H1 (cell line): ENCODE measurements around the gene CAMTA1. TPM values are rescaled to one million over a fixed set of nuclear protein-coding genes. Genes with fewer than 3 reads are reported as not detected.

Source experiments
- CTCF ChIA-PET: fragments of 300-600 bp; sonication (Branson Sonifier 250); formaldehyde crosslinking; loops from one replicate; lab custom pipeline; 2021; ENCODE audit not compliant: partially characterized antibody; lab: Charles Lee
- POLR2A ChIA-PET: fragments of 300-600 bp; sonication (Branson Sonifier 250); formaldehyde crosslinking; loops from one replicate; lab custom pipeline; 2021; ENCODE audit warnings: inconsistent platforms; ENCODE audit not compliant: partially characterized antibody; lab: Charles Lee
- DNase-seq, 2 experiments: peaks; one replicate each; pipeline versions ENCODE4 v3.0.0 to v3.0.0-alpha.2; 2010 to 2022; ENCODE audit warnings: low spot score in 2 of 2, low read depth in 1 of 2, mixed read lengths in 1 of 2
- FAIRE-seq: peaks from 2 replicates; lab custom pipeline; 2011; peaks lifted over from hg19 to GRCh38; lab: Jason Lieb, UNC
- H2AFZ ChIP-seq: 2 replicates; pipeline ENCODE4 v1.8.1; 2012; ENCODE audit warnings: low read length, inconsistent platforms
- H2AK5ac ChIP-seq: 2 replicates; pipeline ENCODE4 v1.6.1; 2013; ENCODE audit warnings: low read depth, low read length
- H2BK120ac ChIP-seq: replicated peaks from 2 replicates; pipeline ENCODE3; 2013; ENCODE audit warnings: low read depth, low read length, inconsistent platforms
- H2BK12ac ChIP-seq: 2 replicates; pipeline ENCODE4 v1.6.1; 2013; ENCODE audit warnings: low read depth, low read length
- H2BK15ac ChIP-seq: 2 replicates; pipeline ENCODE4 v1.6.1; 2013; ENCODE audit warnings: low read length
- H2BK20ac ChIP-seq: 2 replicates; pipeline ENCODE4 v1.6.1; 2013; ENCODE audit warnings: low read length
- H2BK5ac ChIP-seq: 2 replicates; pipeline ENCODE4 v1.6.1; 2013; ENCODE audit warnings: low read depth, low read length
- H3K14ac ChIP-seq: 2 replicates; pipeline ENCODE4 v1.6.1; 2013; ENCODE audit warnings: inconsistent platforms; ENCODE audit not compliant: insufficient read length
- H3K18ac ChIP-seq: 2 replicates; pipeline ENCODE4 v1.6.1; 2013; ENCODE audit warnings: low read length; ENCODE audit errors: extremely low read depth
- H3K23ac ChIP-seq: 2 replicates; pipeline ENCODE4 v1.6.1; 2013; ENCODE audit warnings: inconsistent platforms; ENCODE audit not compliant: insufficient read length
- H3K23me2 ChIP-seq: 2 replicates; pipeline ENCODE4 v1.6.1; 2013; ENCODE audit warnings: low read depth, low read length
- H3K27ac ChIP-seq: 2 replicates; pipeline ENCODE4 v1.6.1; 2011; ENCODE audit warnings: low read depth, low read length, inconsistent platforms
- H3K27me3 ChIP-seq, 4 experiments: replicated peaks in 1 of 4; 1 replicate in 1 of 4; 2 replicates in 3 of 4; pipeline versions ENCODE4 v1.6.1 to v1.8.1; 2011 to 2013; ENCODE audit warnings: low read length in 3 of 4, mild to moderate bottlenecking in 3 of 4, inconsistent platforms in 2 of 4, mixed read lengths in 2 of 4, moderate library complexity in 1 of 4; ENCODE audit not compliant: control insufficient read depth in 3 of 4, insufficient read depth in 3 of 4; ENCODE audit errors: extremely low read depth in 1 of 4
- H3K36me3 ChIP-seq, 4 experiments: 2 replicates each; pipeline versions ENCODE4 v1.6.1 to v1.8.1; 2011 to 2013; ENCODE audit warnings: mild to moderate bottlenecking in 4 of 4, low read length in 3 of 4, moderate library complexity in 2 of 4, control low read depth in 1 of 4, inconsistent platforms in 1 of 4; ENCODE audit not compliant: insufficient read depth in 4 of 4, control insufficient read depth in 2 of 4
- H3K4ac ChIP-seq: replicated peaks from 2 replicates; pipeline ENCODE3; 2013; ENCODE audit warnings: low read length, low read depth, mixed read lengths, inconsistent platforms; ENCODE audit not compliant: insufficient read length
- H3K4me1 ChIP-seq, 4 experiments: replicated peaks in 1 of 4; 1 replicate in 1 of 4; 2 replicates in 3 of 4; pipeline versions ENCODE4 v1.6.1 to v1.8.1; 2011 to 2013; ENCODE audit warnings: low read length in 3 of 4, inconsistent platforms in 2 of 4, mixed read lengths in 1 of 4; ENCODE audit not compliant: insufficient read depth in 4 of 4, control insufficient read depth in 3 of 4
- H3K4me2 ChIP-seq, 2 experiments: 2 replicates each; pipeline versions ENCODE4 v1.6.1 to v1.8.1; 2011 to 2013; ENCODE audit warnings: low read depth in 2 of 2, low read length in 2 of 2, control low read depth in 1 of 2, inconsistent platforms in 1 of 2, mild to moderate bottlenecking in 1 of 2; ENCODE audit not compliant: insufficient read depth in 1 of 2
- H3K4me3 ChIP-seq, 4 experiments: fragments of 200-600, 300-600 bp in 1 of 4; sonication (generic), shearing (Covaris generic), sonication (Bioruptor Twin) in 1 of 4; 2 replicates each; pipeline versions ENCODE4 v1.5.1 to v1.8.1; 2011 to 2016; ENCODE audit warnings: low read length in 4 of 4, low read depth in 3 of 4, control low read depth in 2 of 4, inconsistent platforms in 2 of 4, mild to moderate bottlenecking in 2 of 4, mixed read lengths in 1 of 4, moderate library complexity in 1 of 4; ENCODE audit not compliant: insufficient read depth in 2 of 4; ENCODE audit errors: extremely low read depth in 1 of 4
- H3K56ac ChIP-seq: replicated peaks from 2 replicates; pipeline ENCODE3; 2013; ENCODE audit warnings: low read depth, mild to moderate bottlenecking, mixed read lengths, low read length, inconsistent platforms; ENCODE audit not compliant: insufficient read length
- H3K79me1 ChIP-seq: 2 replicates; pipeline ENCODE4 v1.6.1; 2013; ENCODE audit warnings: low read depth, low read length, control low read depth
- H3K79me2 ChIP-seq, 2 experiments: 2 replicates each; pipeline versions ENCODE4 v1.6.1 to v1.8.1; 2012 to 2013; ENCODE audit warnings: low read length in 2 of 2, mild to moderate bottlenecking in 2 of 2, inconsistent platforms in 1 of 2; ENCODE audit not compliant: insufficient read depth in 2 of 2, control insufficient read depth in 1 of 2
- H3K9ac ChIP-seq, 4 experiments: replicated peaks in 1 of 4; 1 replicate in 1 of 4; 2 replicates in 3 of 4; pipeline versions ENCODE4 v1.6.1 to v1.8.1; 2011 to 2013; ENCODE audit warnings: low read depth in 3 of 4, low read length in 3 of 4, control low read depth in 2 of 4, mild to moderate bottlenecking in 2 of 4, moderate library complexity in 2 of 4, inconsistent platforms in 1 of 4; ENCODE audit errors: extremely low read depth in 1 of 4
- H3K9me3 ChIP-seq, 2 experiments: 2 replicates each; pipeline versions ENCODE4 v1.6.1 to v1.8.1; 2012 to 2013; ENCODE audit warnings: mild to moderate bottlenecking in 2 of 2, moderate library complexity in 2 of 2, control low read depth in 1 of 2, inconsistent platforms in 1 of 2, low read depth in 1 of 2, low read length in 1 of 2, mixed read lengths in 1 of 2; ENCODE audit not compliant: insufficient read depth in 2 of 2
- H4K20me1 ChIP-seq, 2 experiments: replicated peaks in 1 of 2; 2 replicates each; pipeline versions ENCODE3 to v1.8.1; 2011 to 2013; ENCODE audit warnings: inconsistent platforms in 2 of 2, low read length in 2 of 2, mild to moderate bottlenecking in 1 of 2; ENCODE audit not compliant: insufficient read depth in 2 of 2, control insufficient read depth in 1 of 2
- H4K5ac ChIP-seq: 2 replicates; pipeline ENCODE4 v1.6.1; 2013; ENCODE audit warnings: low read length, low read depth, mixed read lengths, inconsistent platforms; ENCODE audit not compliant: insufficient read length
- H4K8ac ChIP-seq: 2 replicates; pipeline ENCODE4 v1.8.0; 2013; ENCODE audit warnings: mild to moderate bottlenecking, moderate library complexity, low read length, inconsistent platforms; ENCODE audit not compliant: insufficient read depth; ENCODE audit errors: extremely low read depth
- H4K91ac ChIP-seq: replicated peaks from 2 replicates; pipeline ENCODE3; 2013; ENCODE audit warnings: low read length, mixed read lengths, inconsistent platforms; ENCODE audit not compliant: insufficient read length
- MAFK ChIP-seq: IDR thresholded peaks from 2 replicates; pipeline ENCODE4 v1.6.1; 2012; ENCODE audit warnings: low read depth, mild to moderate bottlenecking, improper control_type of control experiment, low read length
- RBBP5 ChIP-seq: IDR thresholded peaks from 2 replicates; pipeline ENCODE4 v1.7.1; 2012; ENCODE audit warnings: low read depth, mild to moderate bottlenecking, inconsistent platforms, low read length, moderate library complexity, borderline replicate concordance
- SIRT6 ChIP-seq: IDR thresholded peaks from one replicate; pipeline ENCODE4 v1.7.1; 2012; ENCODE audit warnings: low read length, inconsistent platforms
- WGBS, 2 experiments: shearing (Covaris generic) in 1 of 2; methylation state at CpG; one replicate each; pipeline versions ENCODE4 v1.1.6 to v1.1.7; 2013 to 2015; ENCODE audit warnings: low lambda C conversion rate in 2 of 2, mixed read lengths in 2 of 2, inconsistent platforms in 1 of 2, low coverage in 1 of 2, missing lambda C conversion rate in 1 of 2; ENCODE audit not compliant: insufficient replicate concordance in 2 of 2, insufficient coverage in 1 of 2, insufficient read length in 1 of 2; ENCODE audit errors: extremely low coverage in 1 of 2, missing lambda C conversion rate in 1 of 2; 5-methylcytosine and 5-hydroxymethylcytosine counted together
- polyA plus RNA-seq, 7 experiments: library from polyadenylated mRNA; depleted of rRNA in 3 of 7; stranded (reverse) in 5 of 7; unstranded in 2 of 7; fragments of >200 nt in 5 of 7; fragments of 200-250 nt in 2 of 7; gene quantifications; 1 replicate in 5 of 7; 2 replicates in 1 of 7; 4 replicates in 1 of 7; pipeline versions ENCODE4 v1.2.1 to v1.2.3, GENCODE V29; 2011 to 2013; ENCODE audit warnings: missing spikeins in 2 of 7, mixed read lengths in 2 of 7
- total RNA-seq: library from RNA; stranded (reverse); fragmentation: NEBNext Ultra II Directional; extraction: Animal tissue kit (Norgen Biotek cat#: 25700); gene quantifications from 2 replicates; pipeline ENCODE4 v1.2.1, GENCODE V29; 2021

CAMTA1 gene
- total and polyA plus RNA-seq, 2 of the 8 experiments (the other 6 are each of a cell fraction or from before 2014, with no cell fraction given): 65.0 to 119 TPM

DNA sequence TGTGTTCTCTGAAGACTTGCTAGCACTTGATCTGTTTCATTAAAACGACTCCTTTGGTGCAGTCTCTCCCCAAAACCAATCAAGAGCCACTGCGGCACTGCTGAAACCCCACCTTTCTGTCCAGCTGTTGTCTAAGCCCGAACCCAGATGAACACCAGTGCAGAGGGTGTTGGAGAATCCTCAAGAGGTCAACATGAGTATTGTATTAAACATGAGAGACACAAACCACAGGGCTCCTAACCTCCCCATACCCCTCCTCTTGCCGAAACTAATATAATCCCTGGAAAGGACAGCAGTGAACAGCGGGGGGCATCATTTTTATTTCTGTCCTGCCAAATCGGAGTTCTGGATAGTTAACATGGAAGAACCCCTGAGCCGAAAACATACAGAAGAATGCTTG is 333.9 kb downstream of the CAMTA1 start:
- H3K9ac ChIP-seq: no peak overlapping the region
- H2AFZ ChIP-seq: no peak overlapping the region
- no peak overlapping the region for H2BK20ac ChIP-seq
- no peak overlapping the region for H4K5ac ChIP-seq
- FAIRE-seq (no peak), DNase-seq (no peak)
- no peak overlapping the region for H3K23ac ChIP-seq
- H3K9me3 ChIP-seq: peaks cover 3 to 4% of the 10 kb centered on the region in 2 experiments; a peak in 2 of 4 replicates
- H3K4me2 ChIP-seq: no peak overlapping the region
- no peak overlapping the region for H4K91ac ChIP-seq
- no peak overlapping the region for H2BK120ac ChIP-seq
- no peaks in the 10 kb centered on the region for H3K27me3 ChIP-seq
- H2BK12ac ChIP-seq: peak overlapping the region; percentile 75; the same call in 1 of the 2 replicates
- no peak overlapping the region for H3K4ac ChIP-seq
- H2AK5ac ChIP-seq: no peak overlapping the region
- H3K79me2 ChIP-seq: no peaks in the 10 kb centered on the region
- peaks cover 0 to 4% (median 3%) of the 10 kb centered on the region in 4 experiments; a peak in 5 of 7 replicates for H3K4me1 ChIP-seq
- no peak overlapping the region for H2BK15ac ChIP-seq
- no peak overlapping the region for H3K56ac ChIP-seq
- POLR2A ChIA-PET: interaction anchor here (2.3 kb wide), 1 partner anchor 49 kb away, joined by 8 read pairs; no protein-coding TSS in a partner anchor
- H2BK5ac ChIP-seq: no peak overlapping the region
- no peak overlapping the region for H3K27ac ChIP-seq
- H4K20me1 ChIP-seq: no peaks in the 10 kb centered on the region
- no peak overlapping the region for H4K8ac ChIP-seq
- TF ChIP-seq MAFK: no peak
- no peak for TF ChIP-seq RBBP5
- no peak for TF ChIP-seq SIRT6
- TF ChIP-seq, all 59 proteins: peak for 0
- Histone ChIP-seq H3K23me2 (no peaks in the 10 kb centered on the region), H3K79me1 (no peaks in the 10 kb centered on the region), H3K4me3 (no peak overlapping the region), H3K14ac (no peak overlapping the region), H3K18ac (no peak overlapping the region), H3K36me3 (no peaks in the 10 kb centered on the region)
- CTCF ChIA-PET: interaction anchor here (0.9 to 3.6 kb wide), 5 partner anchors 13 to 89 kb away, joined by 3 to 18 read pairs (median 3); no protein-coding TSS in a partner anchor
- 86% methylated on average over 7 of the region's 7 CpGs; no CpG with 5 or more reads in 1 of the 2 experiments for WGBS, 2 experiments
